Tibial nerve (tissue), 4 donors: ENCODE data around the gene ZNF768. TPM values are rescaled to one million over a fixed set of nuclear protein-coding genes. Genes with fewer than 3 reads are reported as not detected.

Experiments used
- DNase-seq, 2 donors: peaks; one replicate each; pipeline ENCODE4 v3.0.0-alpha.2; 2019; ENCODE audit warnings: low spot score in 2 of 2
- H3K27ac ChIP-seq, 4 donors: fragments of 200-600 bp; sonication (generic) in 3 of 4; one replicate each; pipeline ENCODE4 v1.5.1; 2017 to 2019; ENCODE audit warnings: mild to moderate bottlenecking in 1 of 4
- H3K27me3 ChIP-seq, 2 donors: fragments of 200-600 bp; sonication (generic) in 1 of 2; one replicate each; pipeline versions ENCODE4 v1.5.1 to v1.6.0; 2017 to 2019
- H3K36me3 ChIP-seq, 3 donors: fragments of 200-600 bp; sonication (generic); one replicate each; pipeline ENCODE4 v1.5.1; 2018 to 2019
- H3K4me1 ChIP-seq, 4 donors: fragments of 200-600 bp; sonication (generic) in 3 of 4; one replicate each; pipeline ENCODE4 v1.5.1; 2017 to 2019
- H3K4me3 ChIP-seq, 4 donors: fragments of 200-600 bp; sonication (generic) in 3 of 4; one replicate each; pipeline ENCODE4 v1.5.1; 2017 to 2019; ENCODE audit warnings: mild to moderate bottlenecking in 1 of 4, moderate library complexity in 1 of 4
- H3K9me3 ChIP-seq, 4 donors: fragments of 200-600 bp; sonication (generic) in 3 of 4; one replicate each; pipeline ENCODE4 v1.5.1; 2017 to 2019
- EP300 ChIP-seq, 2 donors: sonication (generic); formaldehyde crosslinking; IDR thresholded peaks; one replicate each; pipeline ENCODE4 v1.6.1; 2017; ENCODE audit warnings: antibody characterized with exemption in 2 of 2, mild to moderate bottlenecking in 1 of 2
- POLR2A ChIP-seq, 2 donors: fragments of 450-650 bp; IDR thresholded peaks; one replicate each; pipeline ENCODE4 v1.6.1; 2017; ENCODE audit warnings: antibody characterized with exemption in 2 of 2, mild to moderate bottlenecking in 2 of 2, moderate library complexity in 2 of 2
- WGBS, 2 donors: methylation state at CpG; one replicate each; pipeline ENCODE4 v1.1.5; 2018; 5-methylcytosine and 5-hydroxymethylcytosine counted together
- total RNA-seq, 4 donors: library from RNA; depleted of rRNA; stranded (reverse); fragments of >200 nt; gene quantifications; one replicate each; pipeline ENCODE4 v1.1.0, GENCODE V29; 2016
- TF ChIP-seq, protein P1 (sequence below), 5 experiments: fragments of 200-600 bp in 3 of 5; fragments of 450-650 bp in 2 of 5; sonication (generic) in 3 of 5; IDR thresholded peaks; one replicate each; pipeline ENCODE4 v1.5.1; 2016 to 2019; ENCODE audit warnings: antibody characterized with exemption in 5 of 5, mild to moderate bottlenecking in 3 of 5, moderate library complexity in 2 of 5

Gene ZNF768
- total RNA-seq, 4 donors from 2014 or later, result 22.8 to 40.2 (median 31.8) TPM

DNA sequence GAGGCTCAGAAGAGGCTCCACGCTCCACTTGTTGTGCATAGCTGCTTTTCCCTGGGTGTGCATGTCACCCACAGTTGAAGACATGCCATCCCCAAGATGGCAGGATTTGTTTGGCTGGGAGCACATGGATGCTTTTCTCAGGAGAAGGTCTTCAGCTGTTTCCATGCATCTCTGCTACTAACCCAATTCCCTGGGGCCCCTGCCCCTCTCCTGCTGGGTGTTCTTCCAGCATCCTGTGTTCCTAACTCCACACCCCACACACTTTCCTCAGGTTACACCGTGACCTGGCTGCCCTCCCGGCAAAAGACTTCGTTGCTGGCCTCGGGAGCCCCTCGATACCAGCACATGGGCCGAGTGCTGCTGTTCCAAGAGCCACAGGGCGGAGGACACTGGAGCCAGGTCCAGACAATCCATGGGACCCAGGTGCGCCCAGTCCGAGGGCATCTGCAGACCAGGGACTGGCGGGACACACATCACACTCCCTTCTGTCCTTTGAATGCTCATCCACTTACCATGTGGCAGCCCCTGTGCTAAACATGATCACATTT lies 32.4 kb downstream of the ZNF768 start:
- Histone ChIP-seq H3K4me1 (no peaks in the 10 kb centered on the region), H3K4me3 (no peak overlapping the region), H3K9me3 (no peaks in the 10 kb centered on the region), H3K27ac (no peak overlapping the region), H3K27me3 (no peaks in the 10 kb centered on the region), H3K36me3 (no peaks in the 10 kb centered on the region)
- 69 to 80% methylated on average over 11 of the region's 11 CpGs for WGBS, 2 donors
- no peak for DNase-seq
- TF ChIP-seq POLR2A (IDR thresholded peaks at IDR 0.05) (no peak), EP300 (IDR thresholded peaks at IDR 0.05) (no peak)
- TF ChIP-seq, protein P1, sequence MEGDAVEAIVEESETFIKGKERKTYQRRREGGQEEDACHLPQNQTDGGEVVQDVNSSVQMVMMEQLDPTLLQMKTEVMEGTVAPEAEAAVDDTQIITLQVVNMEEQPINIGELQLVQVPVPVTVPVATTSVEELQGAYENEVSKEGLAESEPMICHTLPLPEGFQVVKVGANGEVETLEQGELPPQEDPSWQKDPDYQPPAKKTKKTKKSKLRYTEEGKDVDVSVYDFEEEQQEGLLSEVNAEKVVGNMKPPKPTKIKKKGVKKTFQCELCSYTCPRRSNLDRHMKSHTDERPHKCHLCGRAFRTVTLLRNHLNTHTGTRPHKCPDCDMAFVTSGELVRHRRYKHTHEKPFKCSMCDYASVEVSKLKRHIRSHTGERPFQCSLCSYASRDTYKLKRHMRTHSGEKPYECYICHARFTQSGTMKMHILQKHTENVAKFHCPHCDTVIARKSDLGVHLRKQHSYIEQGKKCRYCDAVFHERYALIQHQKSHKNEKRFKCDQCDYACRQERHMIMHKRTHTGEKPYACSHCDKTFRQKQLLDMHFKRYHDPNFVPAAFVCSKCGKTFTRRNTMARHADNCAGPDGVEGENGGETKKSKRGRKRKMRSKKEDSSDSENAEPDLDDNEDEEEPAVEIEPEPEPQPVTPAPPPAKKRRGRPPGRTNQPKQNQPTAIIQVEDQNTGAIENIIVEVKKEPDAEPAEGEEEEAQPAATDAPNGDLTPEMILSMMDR (IDR thresholded peaks at IDR 0.05), result no peak

DNA sequence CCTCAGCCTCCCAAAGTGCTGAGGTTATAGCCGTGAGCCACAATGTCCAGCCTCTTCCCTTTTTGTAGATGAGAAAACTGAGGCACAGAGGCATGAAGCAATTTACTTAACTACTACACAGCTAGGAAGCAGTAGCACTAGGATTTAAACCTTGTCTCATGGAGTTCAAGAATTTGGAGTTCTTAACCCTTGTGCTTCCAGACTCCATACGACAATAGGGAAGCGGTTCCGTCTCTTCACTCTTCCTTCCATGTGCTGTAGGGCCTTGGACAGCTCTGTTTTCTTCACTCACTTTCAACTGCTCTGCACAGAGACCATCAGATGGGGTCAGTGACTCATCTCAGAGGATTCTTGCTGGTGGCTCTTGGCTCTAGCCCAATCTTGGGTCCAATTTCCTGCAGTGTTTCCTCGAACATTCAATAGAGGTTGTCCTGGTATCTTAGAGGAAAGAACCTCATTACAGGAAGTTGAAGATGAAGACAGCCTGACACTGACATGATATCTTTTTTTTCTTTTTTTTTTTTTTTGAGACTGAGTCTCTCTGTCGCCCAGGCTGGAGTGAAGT lies 34.5 kb downstream of the ZNF768 start:
- no peaks in the 10 kb centered on the region for H3K36me3 ChIP-seq
- 36 to 37% methylated on average over 6 of the region's 6 CpGs for WGBS, 2 donors
- no peak overlapping the region for H3K4me3 ChIP-seq
- no peaks in the 10 kb centered on the region for H3K9me3 ChIP-seq
- no peaks in the 10 kb centered on the region for H3K27me3 ChIP-seq
- no peak for DNase-seq
- H3K27ac ChIP-seq, result no peak overlapping the region
- no peak for TF ChIP-seq POLR2A (IDR thresholded peaks at IDR 0.05)
- no peak for TF ChIP-seq EP300 (IDR thresholded peaks at IDR 0.05)
- TF ChIP-seq, protein P1 (IDR thresholded peaks at IDR 0.05), result no peak
- H3K4me1 ChIP-seq, result no peaks in the 10 kb centered on the region

DNA sequence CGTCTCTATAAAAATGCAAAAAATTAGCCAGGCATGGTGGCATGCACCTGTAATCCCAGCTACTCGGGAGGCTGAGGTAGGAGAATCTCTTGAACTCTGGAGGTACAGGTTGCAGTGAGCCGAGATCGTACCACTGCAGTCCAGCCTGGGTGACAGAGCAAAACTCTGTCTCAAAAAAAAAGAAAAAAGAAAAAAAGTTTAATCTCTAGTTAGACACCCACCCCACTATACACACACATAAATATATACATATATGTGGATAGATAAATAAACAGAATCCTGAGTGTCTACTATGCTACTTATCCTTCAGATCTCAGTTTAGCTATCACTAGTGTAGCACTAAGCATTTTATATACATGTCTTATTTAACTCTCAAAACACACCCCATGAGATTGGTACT lies 35.1 kb downstream of the ZNF768 start:
- 82 to 95% methylated on average over 4 of the region's 4 CpGs for WGBS, 2 donors
- Histone ChIP-seq H3K27ac (no peak overlapping the region), H3K36me3 (no peaks in the 10 kb centered on the region), H3K27me3 (no peaks in the 10 kb centered on the region), H3K9me3 (no peaks in the 10 kb centered on the region), H3K4me1 (no peaks in the 10 kb centered on the region), H3K4me3 (no peak overlapping the region)
- TF ChIP-seq, protein P1 (IDR thresholded peaks at IDR 0.05), result no peak
- TF ChIP-seq POLR2A (IDR thresholded peaks at IDR 0.05) (no peak), EP300 (IDR thresholded peaks at IDR 0.05) (no peak)
- DNase-seq, result no peak

DNA sequence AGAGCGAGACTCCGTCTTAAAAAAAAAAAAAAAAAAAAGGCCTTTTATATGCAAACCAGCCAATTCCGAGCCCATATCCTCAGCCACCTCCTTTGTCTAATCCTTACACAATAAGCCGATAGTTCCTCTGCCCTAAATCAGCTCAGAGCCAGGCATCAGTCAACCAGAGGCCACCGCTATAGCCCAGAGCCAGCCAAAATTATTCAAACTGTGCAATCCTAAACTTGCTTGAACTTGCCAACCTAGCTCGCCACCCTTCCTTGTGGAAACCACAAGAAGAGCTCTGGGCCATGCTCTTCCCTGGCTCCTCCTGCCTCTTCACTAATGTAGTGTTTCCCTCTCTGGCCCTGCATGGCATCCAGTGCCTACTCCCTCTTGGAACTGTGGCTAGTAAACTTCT lies 36.2 kb downstream of the ZNF768 start:
- Histone ChIP-seq H3K9me3 (no peaks in the 10 kb centered on the region), H3K27me3 (no peaks in the 10 kb centered on the region), H3K4me1 (no peaks in the 10 kb centered on the region), H3K27ac (no peak overlapping the region), H3K4me3 (no peak overlapping the region), H3K36me3 (no peaks in the 10 kb centered on the region)
- WGBS, 2 donors, result 56% methylated on average over 6 of the region's 6 CpGs
- TF ChIP-seq, protein P1 (IDR thresholded peaks at IDR 0.05), result no peak
- TF ChIP-seq EP300 (IDR thresholded peaks at IDR 0.05) (no peak), POLR2A (IDR thresholded peaks at IDR 0.05) (no peak)
- no peak for DNase-seq

DNA sequence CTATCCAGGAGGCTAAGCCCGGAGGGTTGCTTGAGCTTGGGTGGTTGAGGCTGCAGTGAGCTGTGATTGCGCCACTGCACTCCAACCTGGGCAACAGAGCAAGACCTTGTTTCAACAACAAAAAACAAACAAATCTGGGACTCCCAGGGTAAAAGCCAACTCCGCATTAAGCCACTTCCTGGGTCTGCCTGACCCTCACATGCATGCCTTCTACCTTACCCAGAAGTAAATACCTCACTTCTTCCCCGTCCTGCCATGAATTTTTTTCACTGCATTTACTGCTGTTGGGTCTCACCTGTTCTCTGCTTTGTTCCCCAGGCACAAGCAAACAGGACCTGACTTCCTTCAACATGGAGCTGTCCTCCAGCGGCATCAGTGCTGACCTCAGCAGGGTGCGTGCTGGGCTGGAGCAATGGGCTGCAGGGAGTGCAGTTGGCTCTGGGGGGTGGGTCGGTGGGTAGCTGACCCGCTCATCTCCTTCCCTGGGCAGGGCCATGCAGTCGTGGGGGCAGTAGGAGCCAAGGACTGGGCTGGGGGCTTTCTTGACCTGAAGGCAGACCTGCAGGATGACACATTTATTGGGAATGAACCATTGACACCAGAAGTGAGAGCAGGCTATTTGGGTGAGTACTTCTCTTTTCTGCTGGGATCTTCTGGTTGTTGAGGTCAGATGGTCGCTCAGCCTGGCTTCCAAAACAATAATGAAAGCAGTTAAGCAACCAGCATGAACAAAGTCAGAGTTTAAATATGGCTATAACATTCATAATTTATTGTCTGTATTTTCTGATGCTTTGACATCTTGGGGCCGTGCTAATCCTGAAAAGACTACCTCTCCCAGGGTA lies 37.4 kb downstream of the ZNF768 start:
- H3K36me3 ChIP-seq, result no peaks in the 10 kb centered on the region
- H3K27ac ChIP-seq, result no peak overlapping the region
- H3K27me3 ChIP-seq, result no peaks in the 10 kb centered on the region
- TF ChIP-seq EP300 (IDR thresholded peaks at IDR 0.05) (no peak), POLR2A (IDR thresholded peaks at IDR 0.05) (no peak)
- TF ChIP-seq, protein P1 (IDR thresholded peaks at IDR 0.05), result no peak
- H3K9me3 ChIP-seq, result no peaks in the 10 kb centered on the region
- H3K4me3 ChIP-seq, result no peak overlapping the region
- H3K4me1 ChIP-seq, result no peaks in the 10 kb centered on the region
- DNase-seq, result no peak
- WGBS, 2 donors, result 54 to 62% methylated on average over 11 of the region's 11 CpGs
